H1 (cell line): ENCODE measurements around the gene TRABD2B. TPM values are rescaled to one million over a fixed set of nuclear protein-coding genes. Genes with fewer than 3 reads are reported as not detected.

ENCODE experiments used
- BACH1 ChIP-seq: IDR thresholded peaks from 2 replicates; pipeline ENCODE4 v1.6.1; 2012; ENCODE audit warnings: low read length, improper control_type of control experiment
- CHD2 ChIP-seq: IDR thresholded peaks from 2 replicates; pipeline ENCODE4 v1.6.1; 2012; ENCODE audit warnings: low read length, improper control_type of control experiment
- CHD7 ChIP-seq: fragments of 300-600 bp; sonication (generic); IDR thresholded peaks from 2 replicates; pipeline ENCODE4 v1.7.1; 2012; ENCODE audit warnings: low read length, moderate library complexity, mild to moderate bottlenecking, inconsistent platforms; ENCODE audit not compliant: insufficient replicate concordance
- E2F6 ChIP-seq: IDR thresholded peaks from 2 replicates; pipeline ENCODE4 v1.6.1; 2012; ENCODE audit warnings: inconsistent platforms
- EP300 ChIP-seq, 2 experiments: IDR thresholded peaks; 1 replicate in 1 of 2; 2 replicates in 1 of 2; pipeline ENCODE4 v1.6.1; 2011 to 2012; ENCODE audit warnings: low read depth in 2 of 2, low read length in 2 of 2, mild to moderate bottlenecking in 2 of 2, borderline replicate concordance in 1 of 2, inconsistent platforms in 1 of 2, moderate library complexity in 1 of 2
- EZH2 ChIP-seq: fragments of 200-600 bp; sonication (generic); IDR thresholded peaks from 2 replicates; pipeline ENCODE4 v1.7.1; 2012; ENCODE audit warnings: low read depth, mild to moderate bottlenecking, moderate library complexity, low read length, inconsistent platforms; ENCODE audit not compliant: severe bottlenecking
- MAFK ChIP-seq: IDR thresholded peaks from 2 replicates; pipeline ENCODE4 v1.6.1; 2012; ENCODE audit warnings: low read depth, mild to moderate bottlenecking, improper control_type of control experiment, low read length
- PHF8 ChIP-seq: fragments of 200-600 bp; sonication (generic); conservative IDR thresholded peaks from 2 replicates; pipeline ENCODE4 v1.7.1; 2012; ENCODE audit warnings: low read depth, mild to moderate bottlenecking, inconsistent platforms, low read length, moderate library complexity
- POLR2A ChIP-seq, 2 experiments: IDR thresholded peaks; 1 replicate in 1 of 2; 2 replicates in 1 of 2; pipeline ENCODE4 v1.6.1; 2011; ENCODE audit warnings: low read depth in 2 of 2, low read length in 2 of 2, mild to moderate bottlenecking in 2 of 2; ENCODE audit errors: control extremely low read depth in 1 of 2
- SIN3A ChIP-seq, 2 experiments: IDR thresholded peaks in 1 of 2; conservative IDR thresholded peaks in 1 of 2; 2 replicates each; pipeline ENCODE4 v1.6.1; 2011 to 2012; ENCODE audit warnings: low read length in 2 of 2, improper control_type of control experiment in 1 of 2, low read depth in 1 of 2, mild to moderate bottlenecking in 1 of 2
- SIX5 ChIP-seq: IDR thresholded peaks from 2 replicates; pipeline ENCODE4 v1.6.1; 2011; ENCODE audit warnings: mild to moderate bottlenecking, low read depth, low read length
- polyA plus RNA-seq, 7 experiments: library from polyadenylated mRNA; depleted of rRNA in 3 of 7; stranded (reverse) in 5 of 7; unstranded in 2 of 7; fragments of >200 nt in 5 of 7; fragments of 200-250 nt in 2 of 7; gene quantifications; 1 replicate in 5 of 7; 2 replicates in 1 of 7; 4 replicates in 1 of 7; pipeline versions ENCODE4 v1.2.1 to v1.2.3, GENCODE V29; 2011 to 2013; ENCODE audit warnings: missing spikeins in 2 of 7, mixed read lengths in 2 of 7
- total RNA-seq: library from RNA; stranded (reverse); fragmentation: NEBNext Ultra II Directional; extraction: Animal tissue kit (Norgen Biotek cat#: 25700); gene quantifications from 2 replicates; pipeline ENCODE4 v1.2.1, GENCODE V29; 2021

The TRABD2B gene
- total and polyA plus RNA-seq, 2 of the 8 experiments (the other 6 are each of a cell fraction or from before 2014, with no cell fraction given): 0.95 to 3.4 TPM

GRCh38 chr1:47932743-47933142 lies 64.4 kb downstream of the TRABD2B start (continued):
- TF ChIP-seq CHD7 (no peak), SIX5 (no peak), PHF8 (no peak), EZH2 (no peak), POLR2A (IDR thresholded peaks at IDR 0.05; ENCODE audit: control extremely low read depth in 1 of 2, low read depth in 2 of 2, low read length in 2 of 2) (no peak), SIN3A (conservative IDR thresholded peaks at IDR 0.05 in 1 of 2, IDR thresholded peaks at IDR 0.05 in 1 of 2; ENCODE audit: low read depth in 1 of 2, low read length in 2 of 2) (no peak), BACH1 (no peak), CHD2 (no peak), E2F6 (no peak), MAFK (no peak), EP300 (IDR thresholded peaks at IDR 0.05; ENCODE audit: borderline replicate concordance in 1 of 2, low read depth in 2 of 2, low read length in 2 of 2) (no peak)
